HG02840 (cell line): Measurements from ENCODE around the gene CDR2.
"Not testable (repeated sequence)": the region's sequence is repeated elsewhere in the genome, so short reads cannot be mapped to it uniquely, and the experiment has no call there.

Experiments
- ATAC-seq: cut with Tn5 transposase; IDR thresholded peaks from one replicate; pipeline ENCODE4 v1.9.1; 2021; ENCODE audit warnings: mild to moderate bottlenecking, moderate library complexity, moderate number of reproducible peaks; ENCODE audit not compliant: unreplicated experiment, low FRiP score

CDR2 gene

DNA sequence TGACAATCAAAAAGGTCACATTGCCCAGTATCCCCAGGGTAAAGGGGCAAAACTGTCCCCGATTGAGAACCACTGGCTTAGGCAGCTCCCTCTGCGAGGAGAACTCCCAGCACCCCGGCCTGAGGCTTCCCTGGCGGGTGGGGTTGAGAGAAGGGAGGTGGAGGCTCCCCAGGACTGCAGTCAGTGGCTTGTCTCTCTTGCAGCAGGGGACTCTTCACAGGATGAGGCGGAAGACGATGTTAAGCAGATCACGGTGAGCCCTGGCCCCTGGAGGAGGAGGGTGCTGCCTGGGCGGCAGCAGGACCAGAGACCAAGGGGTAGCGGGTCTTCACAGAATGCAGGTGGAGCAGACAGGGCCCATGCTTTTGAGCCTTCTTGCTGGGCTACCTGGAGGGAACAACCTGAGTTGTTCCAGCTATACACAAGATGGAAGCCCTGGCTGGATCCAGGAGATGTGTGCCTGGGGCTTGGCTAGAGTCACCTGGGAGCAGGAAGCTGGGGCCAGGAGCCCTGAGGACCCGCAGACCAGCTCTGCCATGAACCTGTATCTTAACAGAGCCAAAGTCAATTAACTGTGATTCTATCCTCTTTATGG lies 60.4 kb downstream of the CDR2 start:
- no peak for ATAC-seq

DNA sequence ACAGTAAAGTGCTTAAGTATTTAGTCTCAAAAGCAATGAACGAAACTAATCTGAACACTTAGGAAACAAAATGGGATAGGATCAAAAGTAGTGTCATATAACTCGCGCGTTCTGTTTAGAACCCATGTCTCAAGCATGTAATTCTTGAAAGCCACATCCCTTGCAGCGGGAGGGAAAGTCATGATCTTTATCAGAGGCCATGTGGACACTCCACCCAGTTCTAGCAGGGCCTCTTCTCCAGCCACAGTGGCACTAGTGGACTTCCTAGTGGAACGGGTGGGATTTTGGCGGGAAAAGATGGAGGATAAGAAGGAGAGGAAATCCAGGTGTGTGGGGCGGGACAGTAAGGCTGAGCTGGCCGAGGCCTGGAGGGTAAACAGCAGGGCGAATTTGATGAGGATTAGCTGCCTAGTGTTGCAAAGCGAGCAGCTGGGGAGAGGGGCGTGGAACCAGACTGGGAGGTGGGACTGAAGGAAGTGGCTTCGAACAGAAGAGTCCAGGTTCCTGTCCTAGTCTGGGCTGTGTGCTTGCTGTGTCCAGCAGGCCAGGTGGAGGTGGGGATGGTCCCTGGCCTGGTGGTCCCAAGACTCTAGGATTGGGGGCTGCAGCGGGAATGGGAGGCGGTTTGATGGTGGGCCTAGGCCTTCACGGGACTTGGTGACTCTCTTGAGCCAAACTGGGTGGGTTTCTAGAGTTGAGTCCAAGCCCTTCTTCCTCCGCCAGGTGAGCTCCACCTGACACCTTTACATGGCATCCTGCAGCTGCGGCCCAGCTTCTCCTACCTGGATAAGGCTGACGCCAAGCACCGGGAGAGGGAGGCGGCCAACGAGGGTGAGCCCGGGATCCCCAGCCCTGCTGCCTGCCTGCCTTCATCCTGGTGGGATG lies 61.3 kb downstream of the CDR2 start:
- no peak for ATAC-seq

DNA sequence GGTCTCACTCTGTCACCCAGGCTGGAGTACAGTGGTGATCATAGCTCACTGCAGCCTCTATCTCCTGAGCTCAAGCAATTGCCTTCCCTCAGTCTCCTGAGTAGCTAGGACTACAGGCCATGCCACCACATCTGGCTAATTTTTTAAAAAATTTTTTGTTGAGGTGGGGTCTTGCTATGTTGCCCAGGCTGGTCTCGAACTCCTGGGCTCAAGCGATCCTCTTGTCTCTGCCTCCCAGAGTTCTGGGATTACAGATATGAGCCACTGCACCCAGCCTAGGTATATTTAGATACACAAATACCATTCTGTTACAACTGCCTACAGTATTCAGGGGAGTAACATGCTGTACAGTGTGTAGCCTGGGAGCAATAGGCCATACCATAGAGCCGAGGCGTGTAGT lies 62.9 kb downstream of the CDR2 start:
- ATAC-seq: no peak

DNA sequence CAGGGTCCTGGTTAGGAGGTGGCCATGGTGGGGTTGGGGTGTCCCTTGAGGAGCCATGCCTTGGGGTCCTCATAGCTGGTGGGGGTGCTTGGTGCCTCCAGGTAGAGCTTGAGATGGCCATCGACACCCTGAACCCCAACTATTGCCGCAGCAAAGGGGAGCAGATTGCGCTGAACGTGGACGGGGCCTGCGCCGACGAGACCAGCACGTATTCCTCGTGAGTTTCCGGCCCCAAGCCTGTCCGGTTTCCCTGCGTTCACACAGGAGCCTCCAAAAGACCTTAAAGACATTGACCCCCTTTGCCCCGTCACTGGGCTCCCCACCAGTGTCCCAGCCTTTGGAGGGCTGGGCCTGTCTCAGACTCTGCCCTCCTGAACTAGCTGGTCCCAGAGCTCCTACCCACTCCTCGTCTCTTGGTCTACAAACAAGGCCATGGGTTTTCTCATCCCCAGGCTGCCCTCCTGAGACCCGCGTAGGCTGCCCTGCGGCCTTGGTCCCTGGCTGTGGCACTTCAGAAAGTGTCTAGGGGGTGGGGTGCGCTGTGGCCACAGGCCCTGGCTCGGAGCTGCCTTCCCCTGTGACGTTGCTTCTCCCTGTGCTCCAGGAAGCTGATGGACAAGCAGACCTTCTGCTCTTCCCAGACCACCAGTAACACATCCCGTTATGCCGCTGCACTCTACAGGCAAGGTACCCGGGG lies 65.4 kb downstream of the CDR2 start:
- ATAC-seq: no peak

DNA sequence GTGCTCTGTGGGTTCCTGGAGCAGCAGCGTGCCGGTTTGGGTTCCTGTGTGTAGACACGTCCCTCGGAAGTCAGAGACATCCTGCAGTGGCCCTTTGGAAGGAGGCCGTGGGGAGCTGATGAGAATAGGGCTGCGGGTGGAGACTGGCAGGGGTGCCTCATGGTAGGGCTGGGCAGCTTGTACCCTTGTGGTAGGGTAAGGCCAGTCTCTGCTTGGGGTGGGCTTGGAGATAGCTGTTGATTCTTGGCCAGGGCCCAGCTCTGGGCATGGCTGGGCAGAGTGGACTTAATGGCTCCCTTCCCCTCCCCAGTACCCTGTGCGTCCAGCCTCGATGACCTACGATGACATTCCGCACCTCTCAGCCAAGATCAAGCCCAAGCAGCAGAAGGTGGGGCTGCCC lies 66.6 kb downstream of the CDR2 start:
- ATAC-seq: no peak

DNA sequence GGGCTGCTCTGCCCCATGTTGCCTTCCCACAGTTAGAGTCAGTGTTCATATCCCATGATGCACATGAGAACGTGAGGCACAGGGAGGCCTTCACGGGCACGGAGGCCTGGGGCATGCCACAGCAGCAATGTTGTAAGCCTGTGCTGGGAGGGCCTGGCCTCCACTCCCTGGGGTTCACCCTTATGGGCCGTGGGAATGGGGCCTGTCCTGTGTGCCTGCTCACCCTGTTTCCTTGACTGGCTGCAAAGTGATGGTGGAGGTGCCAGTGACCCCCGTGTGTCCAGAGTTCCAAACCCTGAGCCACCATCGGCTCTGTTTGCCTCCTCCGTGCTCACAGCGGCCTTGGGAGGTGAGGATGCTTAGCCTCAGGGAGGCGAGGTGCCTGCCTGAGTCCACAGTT lies 67.6 kb downstream of the CDR2 start:
- ATAC-seq: no peak

DNA sequence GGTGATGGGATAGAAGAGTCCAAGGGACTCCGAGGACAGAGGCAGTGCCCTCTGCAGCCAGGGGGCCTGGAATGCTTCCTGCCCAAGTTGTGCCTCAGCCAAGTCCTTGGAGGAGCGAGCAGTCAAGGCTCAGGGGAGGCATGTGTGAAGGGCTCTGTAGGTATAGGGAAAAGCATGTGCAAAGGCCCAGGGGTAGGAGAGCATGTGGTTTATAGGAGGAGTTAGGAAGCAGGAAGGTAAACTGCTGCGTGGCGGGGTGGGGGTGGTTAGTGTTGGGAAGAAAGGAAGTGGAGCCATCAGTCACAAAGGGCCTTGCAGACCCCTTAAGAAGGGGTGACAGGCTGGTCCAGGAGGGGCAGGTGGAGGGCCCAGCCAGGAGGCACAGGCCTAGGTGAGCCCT lies 70.0 kb downstream of the CDR2 start:
- no peak for ATAC-seq

DNA sequence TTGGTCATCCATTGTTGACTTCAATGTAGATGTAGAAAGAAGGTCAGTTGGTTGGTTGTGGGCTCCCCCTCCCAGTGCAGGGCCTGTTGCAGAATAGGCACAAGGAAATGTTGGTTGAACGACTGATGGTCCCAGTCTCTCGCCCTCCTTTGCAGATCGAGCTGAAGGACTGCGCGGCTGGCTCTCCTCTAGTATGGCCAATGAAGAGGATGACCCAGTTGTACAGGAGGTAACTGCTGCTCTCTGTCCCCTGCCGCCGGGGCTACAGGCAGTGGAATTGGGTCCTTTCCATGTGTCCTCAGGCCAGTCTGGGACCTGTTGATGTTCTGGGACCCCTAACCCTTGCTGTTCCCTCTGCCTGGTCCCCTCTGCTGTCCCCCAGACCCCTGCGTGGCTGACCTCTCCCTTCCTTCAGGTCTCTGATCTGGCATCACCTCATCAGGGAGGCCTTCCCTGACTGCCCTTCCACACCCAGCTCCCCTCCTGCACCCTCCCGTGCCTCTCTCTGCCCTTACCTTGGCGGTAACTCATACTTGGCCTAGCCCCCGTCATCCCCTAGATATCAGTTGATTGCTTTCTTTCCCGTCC lies 71.5 kb downstream of the CDR2 start:
- ATAC-seq: no peak

DNA sequence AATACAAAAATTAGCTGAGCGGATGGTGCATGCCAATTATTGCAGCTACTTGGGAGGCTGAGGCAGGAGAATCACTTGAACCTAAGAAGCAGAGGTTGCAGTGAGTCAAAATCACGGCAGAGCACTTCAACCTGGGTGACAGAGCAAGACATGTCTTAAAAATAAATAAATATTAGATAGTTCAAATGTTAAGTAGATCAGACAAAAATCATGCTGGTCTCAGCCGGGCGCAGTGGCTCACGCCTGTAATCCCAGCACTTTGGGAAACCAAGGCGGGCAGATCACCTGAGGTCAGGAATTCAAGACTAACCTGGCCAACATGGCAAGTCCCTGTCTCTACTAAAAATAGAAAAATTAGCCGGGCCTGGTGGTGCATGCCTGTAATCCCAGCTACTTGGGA lies 73.0 kb downstream of the CDR2 start:
- ATAC-seq: not testable (repeated sequence)

DNA sequence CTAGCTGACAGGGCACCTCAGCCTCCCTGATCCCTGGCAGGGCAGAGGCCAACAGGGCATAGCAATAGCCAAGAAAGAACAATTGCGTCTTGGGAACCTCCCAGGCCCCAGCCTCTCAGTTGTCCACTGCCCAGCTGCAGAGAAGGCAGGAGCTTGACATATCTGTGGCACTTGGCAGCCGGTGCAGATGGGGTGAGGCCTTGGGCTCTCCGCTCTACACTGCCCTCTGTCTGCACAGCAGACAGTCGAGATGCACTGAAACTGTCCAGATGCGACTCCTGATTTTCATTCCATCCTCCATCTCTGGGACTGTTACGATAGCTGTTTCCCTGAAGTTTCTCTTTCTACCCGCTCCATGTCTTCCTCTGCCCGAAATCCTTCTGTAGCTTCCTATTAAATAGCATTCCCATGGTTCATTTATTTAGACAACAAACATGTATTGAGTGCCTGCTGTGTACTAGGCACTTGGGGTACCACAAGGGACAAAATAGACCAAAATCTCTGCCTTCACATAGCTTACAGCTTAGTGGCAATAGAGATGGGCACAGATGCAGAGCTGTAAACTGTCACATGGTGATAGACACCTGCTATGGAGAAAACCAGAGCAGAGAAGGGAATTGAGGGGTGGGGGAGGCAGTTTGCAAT lies 73.9 kb downstream of the CDR2 start:
- ATAC-seq: no peak

DNA sequence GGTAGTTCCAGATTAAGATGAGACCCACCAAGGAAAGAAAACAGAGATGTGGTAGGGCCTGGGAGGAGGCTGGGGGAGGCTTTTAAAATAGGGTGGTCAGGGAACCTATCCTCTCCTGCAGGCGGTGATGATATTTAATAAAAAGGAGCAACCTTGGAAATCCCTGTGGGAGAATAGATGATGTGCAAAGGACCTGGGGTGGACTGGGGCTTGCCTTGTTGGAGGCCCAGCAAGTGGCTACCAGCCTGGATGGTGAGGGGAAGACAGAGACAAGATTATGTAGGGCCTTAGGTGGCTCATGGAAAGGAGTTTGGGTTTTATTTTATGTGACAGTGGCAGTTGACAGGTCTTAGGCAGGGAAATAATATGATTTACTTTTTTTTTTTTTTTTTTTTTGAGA lies 75.4 kb downstream of the CDR2 start:
- no peak for ATAC-seq

DNA sequence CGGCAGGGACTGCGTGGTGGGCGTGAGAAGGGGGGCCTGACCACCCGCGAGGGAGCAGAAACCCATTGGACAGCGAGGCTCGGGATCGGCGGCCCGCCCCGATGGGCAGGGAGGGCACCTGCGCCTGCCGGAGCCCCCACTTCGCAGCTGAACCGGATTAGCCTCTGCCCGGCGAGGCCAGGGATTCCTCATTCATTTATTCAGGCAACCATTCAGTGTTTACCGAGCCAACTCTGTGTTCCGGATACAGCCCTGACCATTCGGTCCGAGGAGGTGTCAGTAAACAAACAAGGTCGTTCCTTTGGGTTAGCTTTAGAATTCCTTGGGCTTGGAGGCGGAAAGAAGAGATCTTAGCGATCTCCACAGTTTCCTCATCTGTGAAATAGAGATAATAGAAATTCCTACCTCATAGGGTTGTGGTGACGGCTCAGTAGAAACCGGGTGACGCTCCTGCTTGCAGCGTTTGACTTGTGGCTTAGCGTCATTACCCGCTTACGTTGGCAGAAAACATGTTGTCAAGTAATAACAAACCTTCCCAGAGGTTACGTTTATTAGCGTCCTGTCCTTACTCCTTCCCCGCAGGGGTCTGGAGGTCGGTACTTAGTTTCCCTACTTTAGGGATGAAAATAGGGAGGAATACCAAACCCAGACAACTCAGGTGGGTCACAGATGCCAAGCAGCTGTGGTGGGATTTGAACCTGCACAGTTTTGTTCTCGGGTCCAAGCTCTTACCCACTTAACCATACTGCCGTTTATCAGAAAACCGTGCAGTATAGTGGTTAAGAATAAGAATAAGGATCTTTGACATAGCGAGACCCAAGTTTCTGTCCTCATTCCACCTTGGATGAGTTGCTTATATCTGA lies 76.3 kb downstream of the CDR2 start:
- ATAC-seq: peak; percentile 22

DNA sequence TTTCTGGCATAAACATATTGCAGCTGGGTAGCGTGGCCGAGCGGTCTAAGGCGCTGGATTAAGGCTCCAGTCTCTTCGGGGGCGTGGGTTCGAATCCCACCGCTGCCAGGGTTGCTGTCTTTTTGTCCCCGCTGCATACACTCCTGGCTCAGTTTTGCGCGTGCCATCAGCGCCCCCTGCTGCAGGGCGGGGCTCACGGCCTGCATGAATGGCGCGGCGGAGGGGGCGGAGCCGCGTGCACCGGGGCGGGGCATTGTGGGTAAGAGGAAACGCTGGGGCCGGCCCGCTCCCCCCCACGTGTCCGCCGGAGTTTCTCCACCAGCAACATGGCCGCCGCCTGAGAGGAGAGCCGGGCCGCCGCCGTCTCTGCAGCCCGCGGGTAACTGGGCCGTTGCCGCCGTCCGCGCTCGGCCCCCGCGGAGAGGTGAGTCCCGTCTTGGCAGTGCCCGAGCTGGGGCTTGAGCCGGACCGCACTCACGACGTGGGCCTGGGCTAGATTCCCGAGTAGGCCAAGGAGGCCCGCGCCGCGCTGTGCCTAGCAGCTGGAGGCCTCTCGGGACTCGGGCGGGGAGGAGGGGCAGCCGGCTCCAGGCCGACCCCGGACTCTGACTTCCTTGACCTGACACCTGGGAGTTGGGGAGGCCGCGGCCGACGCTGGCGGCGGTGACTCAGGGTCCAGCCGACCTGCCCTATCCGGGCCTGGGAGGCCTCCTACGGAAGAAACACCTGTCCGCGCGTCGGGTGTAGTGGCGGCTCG lies 77.1 kb downstream of the CDR2 start, which contains the start of gene POLR3E:
TSS of gene POLR3E (plus strand) at position 296 of the 757 bp plus-strand sequence. CDS start 5,560 bp downstream, outside the sequence.
- ATAC-seq: peak; percentile 75

DNA sequence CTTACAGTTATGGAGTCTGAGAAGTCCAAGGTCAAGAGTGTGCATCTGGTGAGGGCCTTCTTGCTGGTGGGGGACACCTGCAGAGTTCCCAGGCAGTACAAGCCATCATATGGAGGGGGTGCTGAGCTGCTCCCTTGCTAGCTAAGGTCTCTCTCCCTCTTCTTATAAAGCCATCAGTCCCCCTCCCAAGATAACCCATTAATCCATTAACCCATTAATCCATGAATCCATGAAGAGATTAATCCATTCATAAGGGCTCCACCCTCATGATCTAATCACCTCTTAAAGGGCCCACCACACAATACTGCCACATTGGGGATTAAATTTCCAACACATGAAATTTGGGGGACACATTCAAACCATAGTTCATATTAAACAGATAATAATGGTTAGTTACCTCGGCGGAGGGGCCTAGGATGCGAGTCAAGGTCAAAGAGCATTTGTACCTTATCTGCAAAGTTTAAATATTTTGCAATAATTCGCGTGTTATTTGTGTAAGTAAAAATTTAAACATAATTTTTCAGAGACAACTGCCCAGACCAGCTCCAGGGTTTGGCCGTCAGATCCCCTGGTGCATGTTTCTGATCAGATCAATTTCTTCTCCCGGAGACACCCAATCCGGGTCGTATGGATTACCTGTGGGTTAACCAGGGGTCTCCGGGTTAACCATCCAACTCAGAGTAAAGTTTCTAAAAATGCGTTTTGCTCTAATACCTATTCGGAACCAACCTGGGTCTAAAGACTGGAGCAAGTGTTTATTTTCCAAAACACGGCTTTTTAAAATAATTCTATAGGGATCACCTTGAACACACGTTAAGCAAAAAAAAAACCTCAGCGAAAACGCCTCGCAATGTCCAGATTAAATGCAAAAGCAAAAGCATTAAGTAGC lies 78.0 kb downstream of the CDR2 start:
- no peak for ATAC-seq
